T-helper 1 cell treated with Interleukin-12 subunit alpha and Interleukin-12 subunit beta and Interleukin-4 antibody, amounts not matched to agents 30 ng/mL and 1 ng/mL, for 36 hours (primary cell): ENCODE data around the gene MTHFD1L. TPM values are rescaled to one million over a fixed set of nuclear protein-coding genes. Genes with fewer than 3 reads are reported as not detected.
"Not testable (repeated sequence)": the region's sequence is repeated elsewhere in the genome, so short reads cannot be mapped to it uniquely, and the experiment has no call there.

Experiments
- intact Hi-C: fragments of 100-400 bp; cut with micrococcal nuclease; formaldehyde crosslinking; loops from one replicate; pipeline ENCODE4 v1.15.1; 2024
- total RNA-seq: library from RNA; stranded (reverse); gene quantifications from 2 replicates; pipeline ENCODE4 v1.2.3, GENCODE V29; 2022

Gene MTHFD1L
- total RNA-seq, 1 donor from 2014 or later, result 51.7 TPM

- intact Hi-C loops, result no loop called here
Measured at GRCh38 chr6:151089978-151090377, 224.5 kb downstream of the MTHFD1L start.

GRCh38 chr6:151091571-151091970 is 226.1 kb downstream of the MTHFD1L start:
- intact Hi-C loops, result no loop called here

GRCh38 chr6:151092591-151092990 is 227.1 kb downstream of the MTHFD1L start:
- intact Hi-C loops, result no loop called here

- intact Hi-C loops, result no loop called here
Measured at GRCh38 chr6:151093706-151094105, 228.2 kb downstream of the MTHFD1L start.

- intact Hi-C loops, result no loop called here
Measured at GRCh38 chr6:151095538-151096254, 230.2 kb downstream of the MTHFD1L start.

GRCh38 chr6:151096255-151096612 is 230.7 kb downstream of the MTHFD1L start:
- intact Hi-C loops, result no loop called here

- intact Hi-C loops, result no loop called here
Measured at GRCh38 chr6:151096691-151097606, 231.4 kb downstream of the MTHFD1L start.

- intact Hi-C loops, result no loop called here
Measured at GRCh38 chr6:151098166-151098565, 232.7 kb downstream of the MTHFD1L start.

GRCh38 chr6:151100326-151100725 is 234.8 kb downstream of the MTHFD1L start:
- intact Hi-C loops, result no loop called here

GRCh38 chr6:151101161-151101815 is 235.8 kb downstream of the MTHFD1L start:
- intact Hi-C loops, result no loop called here

- intact Hi-C loops, result no loop called here
Measured at GRCh38 chr6:151101816-151102694, 236.6 kb downstream of the MTHFD1L start.

- intact Hi-C loops, result no loop called here
Measured at GRCh38 chr6:151103266-151103665, 237.8 kb downstream of the MTHFD1L start.

GRCh38 chr6:151107897-151108427 is 242.5 kb downstream of the MTHFD1L start:
- intact Hi-C loops, result no loop called here

- intact Hi-C loops, result no loop called here
Measured at GRCh38 chr6:151108548-151108947, 243.0 kb downstream of the MTHFD1L start.

- intact Hi-C loops, result no loop called here
Measured at GRCh38 chr6:151109361-151109760, 243.9 kb downstream of the MTHFD1L start.

- intact Hi-C loops, result no loop called here
Measured at GRCh38 chr6:151109869-151110575, 244.5 kb downstream of the MTHFD1L start.

GRCh38 chr6:151110576-151110905 is 245.0 kb downstream of the MTHFD1L start:
- intact Hi-C loops, result no loop called here

- intact Hi-C loops, result no loop called here
Measured at GRCh38 chr6:151111670-151112069, 246.2 kb downstream of the MTHFD1L start.

GRCh38 chr6:151112130-151112529 is 246.6 kb downstream of the MTHFD1L start:
- intact Hi-C loops, result no loop called here

- intact Hi-C loops, result not testable (repeated sequence)
Measured at GRCh38 chr6:151112884-151113283, 247.4 kb downstream of the MTHFD1L start.
